CD4-positive, alpha-beta memory T cell (primary cell): Measurements from ENCODE around the gene ELANE. TPM values are rescaled to one million over a fixed set of nuclear protein-coding genes. Genes with fewer than 3 reads are reported as not detected.
A peak's percentile ranks its signal among the peaks of the same experiment; 100 is the strongest.
"Not testable (repeated sequence)": the region's sequence is repeated elsewhere in the genome, so short reads cannot be mapped to it uniquely, and the experiment has no call there.

Source experiments
- CTCF ChIA-PET: fragments of 350-600 bp; sonication (Branson Sonifier 250); formaldehyde crosslinking; loops from one replicate; lab custom pipeline; 2021; ENCODE audit warnings: inconsistent platforms; ENCODE audit not compliant: partially characterized antibody; lab: Charles Lee
- POLR2A ChIA-PET: fragments of 350-600 bp; sonication (Branson Sonifier 250); formaldehyde crosslinking; loops from one replicate; lab custom pipeline; 2021; ENCODE audit not compliant: partially characterized antibody; lab: Charles Lee
- DNase-seq, 5 donors: peaks; one replicate each; pipeline versions ENCODE4 v3.0.0 to v3.0.0-alpha.2; 2020 to 2022; ENCODE audit warnings: mixed read lengths in 1 of 5
- H3K27ac ChIP-seq: one replicate; pipeline ENCODE4 v1.7.0; 2013; ENCODE audit warnings: low read depth, low read length
- H3K27me3 ChIP-seq: 2 replicates; pipeline ENCODE4 v1.7.0; 2013; ENCODE audit warnings: mild to moderate bottlenecking, low read length, moderate library complexity; ENCODE audit not compliant: insufficient read depth
- H3K36me3 ChIP-seq: 2 replicates; pipeline ENCODE4 v1.7.0; 2013; ENCODE audit warnings: mild to moderate bottlenecking, low read length, moderate library complexity; ENCODE audit not compliant: insufficient read depth
- H3K4me1 ChIP-seq: 2 replicates; pipeline ENCODE4 v1.7.0; 2013; ENCODE audit warnings: mild to moderate bottlenecking, low read length, moderate library complexity; ENCODE audit not compliant: insufficient read depth
- H3K4me3 ChIP-seq, 2 donors: one replicate each; pipeline ENCODE4 v1.7.0; 2013; ENCODE audit warnings: low read length in 2 of 2, mild to moderate bottlenecking in 1 of 2
- H3K9me3 ChIP-seq, 2 donors: one replicate each; pipeline ENCODE4 v1.7.0; 2013; ENCODE audit warnings: low read length in 2 of 2, control low read depth in 1 of 2; ENCODE audit not compliant: control insufficient read depth in 1 of 2
- H3K27ac Mint-ChIP-seq, 7 donors: one replicate each; pipeline ENCODE4 v1.8.0; 2020 to 2021; ENCODE audit warnings: mixed read lengths in 7 of 7, mild to moderate bottlenecking in 6 of 7, inconsistent platforms in 3 of 7, moderate library complexity in 3 of 7
- H3K27me3 Mint-ChIP-seq, 2 donors: one replicate each; pipeline ENCODE4 v1.8.0; 2020 to 2021; ENCODE audit warnings: mixed read lengths in 2 of 2
- H3K36me3 Mint-ChIP-seq, 2 donors: one replicate each; pipeline ENCODE4 v1.8.0; 2020 to 2021; ENCODE audit warnings: mixed read lengths in 2 of 2, inconsistent platforms in 1 of 2, mild to moderate bottlenecking in 1 of 2
- H3K4me1 Mint-ChIP-seq, 4 donors: one replicate each; pipeline ENCODE4 v1.8.0; 2020 to 2021; ENCODE audit warnings: mixed read lengths in 4 of 4, mild to moderate bottlenecking in 1 of 4
- H3K4me3 Mint-ChIP-seq, 8 donors: one replicate each; pipeline ENCODE4 v1.8.0; 2020 to 2021; ENCODE audit warnings: mixed read lengths in 8 of 8, mild to moderate bottlenecking in 7 of 8, moderate library complexity in 6 of 8, inconsistent platforms in 3 of 8
- H3K9me3 Mint-ChIP-seq, 8 donors: one replicate each; pipeline ENCODE4 v1.8.0; 2020 to 2021; ENCODE audit warnings: mixed read lengths in 8 of 8, mild to moderate bottlenecking in 5 of 8, inconsistent platforms in 3 of 8, moderate library complexity in 1 of 8
- intact Hi-C: fragments of 100-400 bp; cut with micrococcal nuclease; formaldehyde crosslinking; loops from one replicate; pipeline ENCODE4 v1.15.1; 2023
- polyA plus RNA-seq, 2 donors: library from polyadenylated mRNA; unstranded; fragments of 300-500 nt; fragmentation: Illumina TruSeq; gene quantifications; one replicate each; pipeline ENCODE4 v1.2.3, GENCODE V29; 2021
- total RNA-seq, 2 experiments: library from RNA; stranded (reverse); gene quantifications; one replicate each; pipeline ENCODE4 v1.2.3, GENCODE V29; 2021

ELANE gene
- total and polyA plus RNA-seq, 4 experiments from 2014 or later: not detected

GRCh38 chr19:835210-835810 lies 16.8 kb upstream of the ELANE start:
- ChIA-PET POLR2A (no interaction called here), CTCF (no interaction called here)
- Mint-ChIP-seq H3K27ac (no peak overlapping the region), H3K27me3 (peaks cover 3 to 5% of the 10 kb centered on the region in 2 donors), H3K4me3 (no peak overlapping the region), H3K9me3 (no peaks in the 10 kb centered on the region), H3K4me1 (peaks cover 0 to 4% (median 3%) of the 10 kb centered on the region in 4 donors), H3K36me3 (no peaks in the 10 kb centered on the region)
- Histone ChIP-seq H3K27ac (no peak overlapping the region), H3K4me3 (no peak overlapping the region), H3K36me3 (no peaks in the 10 kb centered on the region), H3K4me1 (no peaks in the 10 kb centered on the region), H3K9me3 (no peaks in the 10 kb centered on the region), H3K27me3 (no peaks in the 10 kb centered on the region)
- no peak for DNase-seq
- intact Hi-C loops: no loop called here

DNA sequence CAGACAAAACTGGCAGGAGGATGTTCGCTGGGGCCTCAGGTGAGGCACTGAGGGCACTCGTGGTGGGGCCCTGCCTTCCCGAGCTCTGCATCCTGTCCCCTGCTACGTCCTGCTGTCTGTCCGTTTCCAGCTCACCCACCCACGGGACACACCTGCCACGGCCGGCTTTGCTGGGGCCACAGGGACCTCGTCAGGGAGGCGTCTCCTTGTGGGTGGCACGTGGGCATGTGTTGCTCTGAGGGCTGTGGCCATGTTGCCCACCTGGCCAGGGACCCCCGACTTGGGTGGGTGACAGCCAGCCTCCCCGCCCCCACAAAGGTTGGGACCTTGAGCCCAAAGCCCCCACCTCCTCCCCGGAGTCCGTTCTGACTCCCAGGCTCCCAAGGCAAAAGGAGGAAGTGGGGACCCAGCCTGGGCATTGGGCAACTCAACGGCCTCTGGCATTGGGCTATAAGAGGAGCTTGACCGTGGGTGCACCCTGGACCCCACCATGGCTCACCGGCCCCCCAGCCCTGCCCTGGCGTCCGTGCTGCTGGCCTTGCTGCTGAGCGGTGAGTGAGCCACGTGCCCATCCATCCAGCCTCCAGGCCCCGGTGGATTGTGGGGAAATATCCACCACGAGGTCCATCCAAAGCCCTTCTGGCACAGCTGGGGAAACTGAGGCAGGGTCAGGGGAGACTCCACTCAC lies 11.4 kb upstream of the ELANE start, which contains the start of gene PRTN3:
Gene PRTN3, plus strand, starts transcription at position 481 of the 688 bp plus-strand sequence. Its CDS starts 10 bp downstream, at position 491.
- Mint-ChIP-seq H3K4me3 (no peak within 1 kb of the TSS), H3K27me3 (peaks cover 14% of the 10 kb centered on the region in 2 donors), H3K4me1 (peaks cover 2 to 12% (median 9%) of the 10 kb centered on the region in 4 donors), H3K36me3 (no peaks in the 10 kb centered on the region), H3K9me3 (peaks cover 0 to 3% (median 0%) of the 10 kb centered on the region in 8 donors), H3K27ac (peak within 1 kb of the TSS in 1 of 7 donors; percentile 75)
- POLR2A ChIA-PET: no interaction called here
- Histone ChIP-seq H3K4me1 (peaks cover 3% of the 10 kb centered on the region), H3K9me3 (no peaks in the 10 kb centered on the region), H3K4me3 (no peak within 1 kb of the TSS), H3K36me3 (no peaks in the 10 kb centered on the region), H3K27me3 (peaks cover 4% of the 10 kb centered on the region), H3K27ac (no peak within 1 kb of the TSS)
- no peak for DNase-seq
- intact Hi-C loops: no loop called here
- CTCF ChIA-PET: no interaction called here

DNA sequence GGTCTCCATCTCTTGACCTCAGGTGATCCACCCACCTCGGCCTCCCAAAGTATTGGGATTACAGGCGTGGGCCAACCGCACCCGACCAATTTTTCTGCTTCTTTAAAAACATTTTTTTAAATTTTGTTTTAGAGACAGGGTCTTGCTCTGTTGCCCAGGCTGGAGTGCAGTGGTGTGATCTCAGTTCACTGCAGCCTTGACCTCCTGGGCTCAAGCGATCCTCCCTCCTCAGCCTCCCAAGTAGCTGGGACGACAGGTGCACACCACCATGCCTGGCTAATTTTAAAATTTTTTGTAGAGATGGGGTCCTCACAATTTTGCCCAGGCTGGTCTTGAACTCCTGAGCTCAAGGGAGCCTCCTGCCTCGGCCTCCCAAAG lies 9.3 kb upstream of the ELANE start:
- Mint-ChIP-seq H3K4me1 (peaks cover 0 to 10% (median 6%) of the 10 kb centered on the region in 4 donors), H3K27me3 (peaks cover 14 to 21% of the 10 kb centered on the region in 2 donors)
- intact Hi-C loops, H3K9me3 Mint-ChIP-seq, H3K4me3 Mint-ChIP-seq, H3K27ac ChIP-seq, H3K9me3 ChIP-seq, DNase-seq, H3K27ac Mint-ChIP-seq, POLR2A ChIA-PET, H3K4me1 ChIP-seq, H3K27me3 ChIP-seq, H3K4me3 ChIP-seq, H3K36me3 Mint-ChIP-seq, H3K36me3 ChIP-seq: not testable (repeated sequence)
- CTCF ChIA-PET: interaction anchor here (1.0 kb wide), 1 partner anchor 73 kb away, joined by 3 read pairs; no protein-coding TSS in a partner anchor

DNA sequence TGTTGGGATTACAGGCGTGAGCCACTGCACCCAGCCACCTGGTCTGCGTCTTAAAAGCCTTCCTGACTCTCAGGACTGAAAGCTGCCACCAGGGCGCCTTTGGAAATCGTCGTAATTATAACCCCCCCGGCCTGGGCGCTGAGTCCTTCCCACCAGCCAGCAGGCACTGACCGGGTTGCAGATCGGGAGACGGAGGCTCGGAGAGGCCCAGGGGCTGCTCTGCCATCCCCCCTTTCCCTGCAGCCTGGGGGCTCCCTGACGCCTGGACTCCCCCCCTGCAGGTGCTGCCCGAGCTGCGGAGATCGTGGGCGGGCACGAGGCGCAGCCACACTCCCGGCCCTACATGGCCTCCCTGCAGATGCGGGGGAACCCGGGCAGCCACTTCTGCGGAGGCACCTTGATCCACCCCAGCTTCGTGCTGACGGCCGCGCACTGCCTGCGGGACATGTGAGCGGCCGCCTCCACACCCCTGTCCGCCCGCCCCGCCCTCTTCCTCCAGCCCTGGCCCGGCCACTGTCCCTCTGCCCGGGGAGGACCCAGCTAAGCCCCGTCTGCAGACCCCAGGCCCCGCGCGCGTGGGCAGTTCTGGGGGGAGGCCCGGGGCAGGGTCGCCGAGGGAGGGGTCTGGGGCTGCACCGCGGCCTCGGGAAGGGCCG lies 8.8 kb upstream of the ELANE start:
- Histone ChIP-seq H3K27me3 (peaks cover 4% of the 10 kb centered on the region), H3K4me3 (no peak overlapping the region), H3K9me3 (no peaks in the 10 kb centered on the region), H3K27ac (no peak overlapping the region), H3K4me1 (peaks cover 3% of the 10 kb centered on the region), H3K36me3 (no peaks in the 10 kb centered on the region)
- DNase-seq: no peak
- ChIA-PET POLR2A (no interaction called here), CTCF (interaction anchor here (1.0 kb wide), 1 partner anchor 73 kb away, joined by 3 read pairs; no protein-coding TSS in a partner anchor)
- Mint-ChIP-seq H3K36me3 (no peaks in the 10 kb centered on the region), H3K4me1 (peaks cover 0 to 10% (median 6%) of the 10 kb centered on the region in 4 donors), H3K27ac (no peak overlapping the region), H3K4me3 (no peak overlapping the region), H3K27me3 (peaks cover 15 to 24% of the 10 kb centered on the region in 2 donors), H3K9me3 (peaks cover 0 to 3% (median 0%) of the 10 kb centered on the region in 8 donors)
- intact Hi-C loops: no loop called here

DNA sequence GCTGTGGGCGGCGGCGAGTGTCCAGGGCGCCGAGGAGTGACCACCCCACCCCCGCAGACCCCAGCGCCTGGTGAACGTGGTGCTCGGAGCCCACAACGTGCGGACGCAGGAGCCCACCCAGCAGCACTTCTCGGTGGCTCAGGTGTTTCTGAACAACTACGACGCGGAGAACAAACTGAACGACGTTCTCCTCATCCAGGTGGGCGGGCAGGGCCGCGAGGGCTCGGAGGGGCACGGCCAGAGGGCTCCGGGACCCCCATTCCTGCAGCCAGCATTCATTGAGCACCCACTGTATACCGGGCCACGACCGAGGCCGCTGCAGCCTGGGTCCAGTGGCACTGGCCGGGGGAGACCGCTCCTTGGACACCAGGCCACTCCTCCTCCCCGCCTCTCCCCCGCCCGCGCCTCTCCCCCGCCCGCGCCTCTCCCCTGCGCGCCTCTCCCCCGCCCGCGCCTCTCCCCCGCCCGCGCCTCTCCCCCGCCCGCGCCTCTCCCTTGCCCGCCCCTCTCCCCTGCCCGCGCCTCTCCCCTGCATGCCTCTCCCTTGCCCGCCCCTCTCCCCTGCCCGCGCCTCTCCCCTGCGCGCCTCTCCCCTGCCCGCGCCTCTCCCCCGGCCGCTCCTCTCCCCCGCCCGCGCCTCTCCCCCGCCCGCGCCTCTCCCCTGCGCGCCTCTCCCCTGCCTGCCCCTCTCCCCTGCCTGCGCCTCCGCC lies 8.1 kb upstream of the ELANE start:
- no peak overlapping the region for H3K27ac ChIP-seq
- Mint-ChIP-seq H3K4me3 (peak overlapping the region in 2 of 8 donors; percentile 57 to 73), H3K36me3 (no peaks in the 10 kb centered on the region), H3K27me3 (peaks cover 15 to 29% of the 10 kb centered on the region in 2 donors), H3K4me1 (peaks cover 0 to 10% (median 6%) of the 10 kb centered on the region in 4 donors), H3K9me3 (peaks cover 0 to 3% (median 0%) of the 10 kb centered on the region in 8 donors), H3K27ac (no peak overlapping the region)
- DNase-seq: no peak
- no peak overlapping the region for H3K4me3 ChIP-seq
- POLR2A ChIA-PET: no interaction called here
- H3K9me3 ChIP-seq: no peaks in the 10 kb centered on the region
- CTCF ChIA-PET: no interaction called here
- peaks cover 3% of the 10 kb centered on the region for H3K4me1 ChIP-seq
- no peaks in the 10 kb centered on the region for H3K36me3 ChIP-seq
- intact Hi-C loops: no loop called here
- H3K27me3 ChIP-seq: peaks cover 4% of the 10 kb centered on the region

DNA sequence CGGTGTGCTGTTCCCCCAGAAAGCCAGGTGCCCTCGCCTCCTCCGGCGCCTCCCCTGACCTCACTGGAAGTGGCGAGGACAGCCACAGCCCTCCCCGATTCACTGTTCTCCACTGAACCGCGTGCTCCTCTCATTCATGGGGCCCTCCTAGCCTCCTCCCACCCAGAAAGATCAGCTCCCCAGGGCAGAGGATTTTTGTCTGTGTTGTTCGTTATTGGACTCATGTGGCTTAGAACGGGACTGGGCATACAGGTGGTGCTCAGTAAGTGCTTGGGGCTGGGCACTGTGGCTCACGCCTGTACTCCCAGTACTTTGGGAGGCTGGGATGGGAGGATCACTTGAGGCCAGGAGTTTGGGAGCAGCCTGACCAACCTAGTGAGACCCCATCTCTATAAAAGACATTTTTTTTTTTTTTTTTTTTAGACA lies 7.5 kb upstream of the ELANE start:
- H3K9me3 Mint-ChIP-seq: peaks cover 0 to 3% (median 0%) of the 10 kb centered on the region in 8 donors
- no peaks in the 10 kb centered on the region for H3K36me3 ChIP-seq

More for the DNA sequence above, 7.5 kb upstream of the ELANE start:
- no peak for DNase-seq
- peaks cover 4% of the 10 kb centered on the region for H3K27me3 ChIP-seq
- no peak overlapping the region for H3K4me3 ChIP-seq
- H3K27ac ChIP-seq: no peak overlapping the region
- Mint-ChIP-seq H3K27ac (peak overlapping the region in 1 of 7 donors; percentile 22), H3K4me3 (peak overlapping the region in 4 of 8 donors; percentile 35 to 73 (median 54)), H3K36me3 (no peaks in the 10 kb centered on the region), H3K27me3 (peaks cover 17 to 32% of the 10 kb centered on the region in 2 donors), H3K4me1 (peaks cover 0 to 10% (median 6%) of the 10 kb centered on the region in 4 donors)
- CTCF ChIA-PET: no interaction called here
- POLR2A ChIA-PET: no interaction called here
- H3K9me3 ChIP-seq: no peaks in the 10 kb centered on the region
- H3K4me1 ChIP-seq: peaks cover 3% of the 10 kb centered on the region
- intact Hi-C loops: no loop called here
